Liver (tissue), 9 donors: Measurements from ENCODE around the gene CHIT1. TPM values are rescaled to one million over a fixed set of nuclear protein-coding genes. Genes with fewer than 3 reads are reported as not detected.
"Not testable (repeated sequence)": the region's sequence is repeated elsewhere in the genome, so short reads cannot be mapped to it uniquely, and the experiment has no call there.

ENCODE experiments used
- DNase-seq: peaks from one replicate; pipeline ENCODE4 v3.0.0-alpha.2; 2017; ENCODE audit warnings: low spot score
- H3K27ac ChIP-seq, 2 donors: one replicate each; pipeline ENCODE4 v1.7.0; 2013; ENCODE audit warnings: inconsistent platforms in 2 of 2, low read length in 2 of 2, control low read depth in 1 of 2, low read depth in 1 of 2, mild to moderate bottlenecking in 1 of 2
- H3K27me3 ChIP-seq, 4 donors: one replicate each; pipeline versions ENCODE4 v1.6.1 to v1.7.0; 2013; ENCODE audit warnings: low read length in 3 of 4, inconsistent platforms in 1 of 4, mild to moderate bottlenecking in 1 of 4, moderate library complexity in 1 of 4; ENCODE audit not compliant: control insufficient read depth in 4 of 4, insufficient read depth in 4 of 4
- H3K36me3 ChIP-seq, 4 donors: one replicate each; pipeline versions ENCODE4 v1.6.1 to v1.7.0; 2013; ENCODE audit warnings: low read length in 3 of 4, mild to moderate bottlenecking in 3 of 4, low read depth in 1 of 4, moderate library complexity in 1 of 4; ENCODE audit not compliant: control insufficient read depth in 4 of 4, insufficient read depth in 3 of 4
- H3K4me1 ChIP-seq, 4 donors: one replicate each; pipeline versions ENCODE4 v1.6.1 to v1.7.0; 2013; ENCODE audit warnings: low read length in 3 of 4, mild to moderate bottlenecking in 3 of 4, moderate library complexity in 1 of 4; ENCODE audit not compliant: control insufficient read depth in 4 of 4, insufficient read depth in 4 of 4
- H3K4me3 ChIP-seq, 3 donors: one replicate each; pipeline versions ENCODE4 v1.6.1 to v1.7.0; 2013; ENCODE audit warnings: low read length in 3 of 3, control low read depth in 1 of 3, low read depth in 1 of 3, mild to moderate bottlenecking in 1 of 3
- H3K9ac ChIP-seq, 2 donors: one replicate each; pipeline ENCODE4 v1.7.0; 2013; ENCODE audit warnings: low read length in 2 of 2, mild to moderate bottlenecking in 2 of 2, moderate library complexity in 2 of 2, control low read depth in 1 of 2, low read depth in 1 of 2
- H3K9me3 ChIP-seq, 4 donors: one replicate each; pipeline versions ENCODE4 v1.6.1 to v1.7.0; 2013; ENCODE audit warnings: low read length in 3 of 4; ENCODE audit not compliant: control insufficient read depth in 4 of 4
- ATF3 ChIP-seq: IDR thresholded peaks from 2 replicates; pipeline ENCODE4 v1.6.1; 2016; ENCODE audit warnings: antibody characterized with exemption
- CTCF ChIP-seq: fragments of 150-350 bp; IDR thresholded peaks from 2 replicates; pipeline ENCODE4 v1.5.1; 2017; ENCODE audit warnings: improper control_type of control experiment, low read depth, low read length; ENCODE audit not compliant: missing input control
- EGR1 ChIP-seq, 2 donors: IDR thresholded peaks; 2 replicates each; pipeline ENCODE4 v1.6.1; 2016 to 2018; ENCODE audit warnings: antibody characterized with exemption in 2 of 2, low read depth in 2 of 2
- FOXA1 ChIP-seq: IDR thresholded peaks from 2 replicates; pipeline ENCODE4 v1.6.1; 2016; ENCODE audit warnings: antibody characterized with exemption
- FOXA2 ChIP-seq: IDR thresholded peaks from 2 replicates; pipeline ENCODE4 v1.6.1; 2016; ENCODE audit warnings: antibody characterized with exemption
- GABPA ChIP-seq, 2 donors: IDR thresholded peaks in 1 of 2; conservative IDR thresholded peaks in 1 of 2; 2 replicates each; pipeline ENCODE4 v1.6.1; 2016; ENCODE audit warnings: antibody characterized with exemption in 2 of 2, mild to moderate bottlenecking in 1 of 2, moderate library complexity in 1 of 2
- HNF4A ChIP-seq, 2 donors: conservative IDR thresholded peaks; 2 replicates each; pipeline ENCODE4 v1.6.1; 2016; ENCODE audit warnings: antibody characterized with exemption in 2 of 2, mild to moderate bottlenecking in 2 of 2
- HNF4G ChIP-seq: IDR thresholded peaks from 2 replicates; pipeline ENCODE4 v1.6.1; 2016; ENCODE audit warnings: antibody characterized with exemption
- JUND ChIP-seq, 2 donors: IDR thresholded peaks; 2 replicates each; pipeline ENCODE4 v1.6.1; 2016; ENCODE audit warnings: antibody characterized with exemption in 2 of 2
- MAX ChIP-seq: IDR thresholded peaks from 2 replicates; pipeline ENCODE4 v1.6.1; 2016; ENCODE audit warnings: antibody characterized with exemption
- NR2F2 ChIP-seq: IDR thresholded peaks from 2 replicates; pipeline ENCODE4 v1.6.1; 2016; ENCODE audit warnings: antibody characterized with exemption
- RAD21 ChIP-seq, 2 donors: IDR thresholded peaks; 2 replicates each; pipeline ENCODE4 v1.6.1; 2016; ENCODE audit warnings: antibody characterized with exemption in 2 of 2, mild to moderate bottlenecking in 2 of 2
- RXRA ChIP-seq, 2 donors: IDR thresholded peaks; 2 replicates each; pipeline ENCODE4 v1.6.1; 2017 to 2018; ENCODE audit warnings: antibody characterized with exemption in 2 of 2, mild to moderate bottlenecking in 1 of 2
- SP1 ChIP-seq: IDR thresholded peaks from 2 replicates; pipeline ENCODE4 v1.6.1; 2018; ENCODE audit warnings: antibody characterized with exemption, mild to moderate bottlenecking
- TAF1 ChIP-seq: conservative IDR thresholded peaks from 2 replicates; pipeline ENCODE4 v1.6.1; 2016; ENCODE audit warnings: antibody characterized with exemption, mild to moderate bottlenecking
- YY1 ChIP-seq: IDR thresholded peaks from 2 replicates; pipeline ENCODE4 v1.6.1; 2016; ENCODE audit warnings: antibody characterized with exemption, mild to moderate bottlenecking
- ZBTB33 ChIP-seq: IDR thresholded peaks from 2 replicates; pipeline ENCODE4 v1.6.1; 2016; ENCODE audit warnings: antibody characterized with exemption
- WGBS: extraction: QIAGEN DNeasy Blood & Tissue Kit; methylation state at CpG from one replicate; pipeline ENCODE4 v1.1.7; 2013; 5-methylcytosine and 5-hydroxymethylcytosine counted together
- polyA plus RNA-seq, 2 donors: library from polyadenylated mRNA; stranded (reverse) in 1 of 2; unstranded in 1 of 2; fragments of 200-250 nt in 1 of 2; fragments of >200 nt in 1 of 2; fragmentation: Nextera tagmentation in 1 of 2; extraction: Ambion mirVana in 1 of 2; gene quantifications; one replicate each; pipeline versions ENCODE4 v1.2.1 to v1.2.3, GENCODE V29; 2013 to 2015
- total RNA-seq, 2 donors: library from RNA; depleted of rRNA; stranded (reverse); fragments of >200 nt; gene quantifications; one replicate each; pipeline ENCODE4 v1.2.3, GENCODE V29; 2014
- TF ChIP-seq, protein P1 (sequence below): IDR thresholded peaks from 2 replicates; pipeline ENCODE4 v1.6.1; 2016; ENCODE audit warnings: antibody characterized with exemption, mild to moderate bottlenecking
- donor health status: healthy.
- donor health status: healthy.
- donor health status: healthy.
- donor health status: healthy.
- donor health status: healthy.

The CHIT1 gene
- total and polyA plus RNA-seq, 4 donors: under 0.01 to 0.07 TPM; not detected in 2

DNA sequence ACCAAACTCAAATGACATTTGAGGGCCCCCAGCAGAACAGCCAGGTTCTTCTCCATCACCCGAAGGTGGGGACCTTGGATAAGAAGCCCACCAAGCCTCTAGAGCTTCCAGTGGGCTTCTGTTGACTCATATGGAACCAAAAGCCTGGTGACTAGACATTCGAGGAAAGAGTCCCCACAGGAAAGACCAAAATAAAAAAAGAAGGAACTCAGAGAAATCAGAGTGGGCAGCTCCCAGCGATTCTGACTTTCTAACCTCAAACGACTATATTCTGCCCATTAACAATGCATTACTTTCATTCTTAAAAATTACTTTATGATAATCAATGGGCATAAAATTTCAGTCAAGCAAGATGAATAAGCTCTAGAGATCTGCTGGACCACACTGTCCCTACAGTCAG, 9.6 kb upstream of the CHIT1 start:
- Histone ChIP-seq H3K36me3 (no peaks in the 10 kb centered on the region), H3K9me3 (peaks cover 0 to 7% (median 0%) of the 10 kb centered on the region in 4 donors), H3K27me3 (no peaks in the 10 kb centered on the region), H3K4me3 (no peak overlapping the region), H3K4me1 (no peaks in the 10 kb centered on the region), H3K27ac (no peak overlapping the region), H3K9ac (no peak overlapping the region)
- 72% methylated on average over 4 of the region's 4 CpGs for WGBS
- TF ChIP-seq EGR1 (IDR thresholded peaks at IDR 0.05; ENCODE audit: low read depth in 2 of 2) (no peak), TAF1 (no peak), HNF4G (no peak), RAD21 (IDR thresholded peaks at IDR 0.05) (no peak), HNF4A (conservative IDR thresholded peaks at IDR 0.05) (no peak), YY1 (no peak), ATF3 (no peak), CTCF (no peak), JUND (IDR thresholded peaks at IDR 0.05) (no peak)
- no peak for DNase-seq

DNA sequence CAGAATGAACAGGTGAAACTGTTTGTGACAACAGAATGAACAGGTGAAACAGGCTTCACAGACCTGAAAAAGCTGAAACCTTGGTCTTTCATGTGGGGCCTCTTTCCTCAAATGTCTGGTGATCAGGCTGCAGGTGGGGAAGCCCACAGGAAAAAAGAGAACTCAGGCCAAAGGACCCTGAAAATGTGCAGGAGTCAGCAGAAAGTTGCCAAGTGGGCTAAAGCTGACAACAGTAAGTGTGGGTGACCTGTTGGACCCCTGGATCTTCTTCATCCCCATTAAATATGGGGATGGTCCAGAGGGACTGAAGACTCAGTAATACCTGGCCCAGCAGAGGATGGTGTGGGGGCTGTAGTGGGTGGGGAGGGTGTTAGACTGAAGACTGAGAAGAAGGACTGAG, 9.1 kb upstream of the CHIT1 start:
- TF ChIP-seq NR2F2 (no peak), GABPA (IDR thresholded peaks at IDR 0.05 in 1 of 2, conservative IDR thresholded peaks at IDR 0.05 in 1 of 2) (no peak), FOXA1 (no peak), RAD21 (IDR thresholded peaks at IDR 0.05) (no peak), ATF3 (no peak), TAF1 (no peak), EGR1 (IDR thresholded peaks at IDR 0.05; ENCODE audit: low read depth in 2 of 2) (no peak), CTCF (no peak), FOXA2 (no peak), YY1 (no peak), HNF4A (conservative IDR thresholded peaks at IDR 0.05) (no peak), ZBTB33 (no peak), MAX (no peak), HNF4G (no peak), RXRA (IDR thresholded peaks at IDR 0.05) (no peak), SP1 (no peak), JUND (IDR thresholded peaks at IDR 0.05) (no peak)
- TF ChIP-seq, protein P1, sequence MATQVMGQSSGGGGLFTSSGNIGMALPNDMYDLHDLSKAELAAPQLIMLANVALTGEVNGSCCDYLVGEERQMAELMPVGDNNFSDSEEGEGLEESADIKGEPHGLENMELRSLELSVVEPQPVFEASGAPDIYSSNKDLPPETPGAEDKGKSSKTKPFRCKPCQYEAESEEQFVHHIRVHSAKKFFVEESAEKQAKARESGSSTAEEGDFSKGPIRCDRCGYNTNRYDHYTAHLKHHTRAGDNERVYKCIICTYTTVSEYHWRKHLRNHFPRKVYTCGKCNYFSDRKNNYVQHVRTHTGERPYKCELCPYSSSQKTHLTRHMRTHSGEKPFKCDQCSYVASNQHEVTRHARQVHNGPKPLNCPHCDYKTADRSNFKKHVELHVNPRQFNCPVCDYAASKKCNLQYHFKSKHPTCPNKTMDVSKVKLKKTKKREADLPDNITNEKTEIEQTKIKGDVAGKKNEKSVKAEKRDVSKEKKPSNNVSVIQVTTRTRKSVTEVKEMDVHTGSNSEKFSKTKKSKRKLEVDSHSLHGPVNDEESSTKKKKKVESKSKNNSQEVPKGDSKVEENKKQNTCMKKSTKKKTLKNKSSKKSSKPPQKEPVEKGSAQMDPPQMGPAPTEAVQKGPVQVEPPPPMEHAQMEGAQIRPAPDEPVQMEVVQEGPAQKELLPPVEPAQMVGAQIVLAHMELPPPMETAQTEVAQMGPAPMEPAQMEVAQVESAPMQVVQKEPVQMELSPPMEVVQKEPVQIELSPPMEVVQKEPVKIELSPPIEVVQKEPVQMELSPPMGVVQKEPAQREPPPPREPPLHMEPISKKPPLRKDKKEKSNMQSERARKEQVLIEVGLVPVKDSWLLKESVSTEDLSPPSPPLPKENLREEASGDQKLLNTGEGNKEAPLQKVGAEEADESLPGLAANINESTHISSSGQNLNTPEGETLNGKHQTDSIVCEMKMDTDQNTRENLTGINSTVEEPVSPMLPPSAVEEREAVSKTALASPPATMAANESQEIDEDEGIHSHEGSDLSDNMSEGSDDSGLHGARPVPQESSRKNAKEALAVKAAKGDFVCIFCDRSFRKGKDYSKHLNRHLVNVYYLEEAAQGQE: no peak
- H3K9me3 ChIP-seq: peaks cover 0 to 7% (median 0%) of the 10 kb centered on the region in 4 donors
- no peak overlapping the region for H3K27ac ChIP-seq
- H3K9ac ChIP-seq: no peak overlapping the region
- H3K27me3 ChIP-seq: no peaks in the 10 kb centered on the region
- H3K4me1 ChIP-seq: no peaks in the 10 kb centered on the region
- no peaks in the 10 kb centered on the region for H3K36me3 ChIP-seq
- no peak overlapping the region for H3K4me3 ChIP-seq
- DNase-seq: no peak

DNA sequence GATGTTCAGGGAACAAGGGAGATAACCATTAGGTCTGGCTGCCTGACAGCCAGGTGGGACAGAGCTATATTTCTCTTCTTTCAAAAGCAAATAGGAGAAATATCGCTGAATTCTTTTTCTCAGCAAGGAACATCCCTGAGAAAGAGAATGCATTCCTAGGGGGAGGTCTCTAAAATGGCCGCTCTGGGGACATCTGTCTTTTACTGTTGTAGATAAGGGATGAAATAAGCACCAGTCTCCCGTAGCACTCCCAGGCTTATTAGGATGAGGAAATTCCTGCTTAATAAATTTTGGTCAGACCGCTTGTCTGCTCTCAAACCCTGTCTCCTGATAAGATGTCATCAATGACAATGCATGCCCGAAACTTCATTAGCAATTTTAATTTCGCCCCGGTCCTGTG, 5.4 kb upstream of the CHIT1 start:
- H3K9me3 ChIP-seq, H3K27me3 ChIP-seq, H3K4me3 ChIP-seq, H3K4me1 ChIP-seq, H3K36me3 ChIP-seq, H3K9ac ChIP-seq, DNase-seq, H3K27ac ChIP-seq: not testable (repeated sequence)
- WGBS: 89% methylated on average over 7 of the region's 7 CpGs
